Activated naive CD4-positive, alpha-beta T cell treated with anti-CD3 and anti-CD28 coated beads for 36 hours (primary cell): ENCODE data around the gene SLC35A3. TPM values are rescaled to one million over a fixed set of nuclear protein-coding genes. Genes with fewer than 3 reads are reported as not detected.

Source experiments
- CTCF ChIA-PET: fragments of 350-600 bp; sonication (Branson Sonifier 250); formaldehyde crosslinking; loops from one replicate; lab custom pipeline; 2021; ENCODE audit warnings: antibody characterized with exemption; lab: Charles Lee
- DNase-seq: peaks from one replicate; pipeline ENCODE4 v3.0.0-alpha.2; 2020
- H3K27ac Mint-ChIP-seq: one replicate; pipeline ENCODE4 v1.8.0; 2021; ENCODE audit warnings: mild to moderate bottlenecking, mixed read lengths
- H3K27me3 Mint-ChIP-seq: one replicate; pipeline ENCODE4 v1.8.0; 2021; ENCODE audit warnings: low read depth, mixed read lengths
- H3K36me3 Mint-ChIP-seq: one replicate; pipeline ENCODE4 v1.8.0; 2021; ENCODE audit warnings: low read depth, mixed read lengths
- H3K4me1 Mint-ChIP-seq: one replicate; pipeline ENCODE4 v1.8.0; 2021; ENCODE audit warnings: low read depth, mixed read lengths
- H3K4me3 Mint-ChIP-seq: one replicate; pipeline ENCODE4 v1.8.0; 2021; ENCODE audit warnings: mild to moderate bottlenecking, moderate library complexity, mixed read lengths
- H3K9me3 Mint-ChIP-seq: one replicate; pipeline ENCODE4 v1.8.0; 2021; ENCODE audit warnings: mixed read lengths
- intact Hi-C: fragments of 100-400 bp; cut with micrococcal nuclease; formaldehyde crosslinking; loops from one replicate; pipeline ENCODE4 v1.15.1; 2023
- total RNA-seq, 2 experiments: library from RNA; stranded (reverse); gene quantifications; one replicate each; pipeline ENCODE4 v1.2.3, GENCODE V29; 2021

Gene SLC35A3
- total RNA-seq, 2 experiments from 2014 or later, result 13.8 to 15.5 TPM

DNA sequence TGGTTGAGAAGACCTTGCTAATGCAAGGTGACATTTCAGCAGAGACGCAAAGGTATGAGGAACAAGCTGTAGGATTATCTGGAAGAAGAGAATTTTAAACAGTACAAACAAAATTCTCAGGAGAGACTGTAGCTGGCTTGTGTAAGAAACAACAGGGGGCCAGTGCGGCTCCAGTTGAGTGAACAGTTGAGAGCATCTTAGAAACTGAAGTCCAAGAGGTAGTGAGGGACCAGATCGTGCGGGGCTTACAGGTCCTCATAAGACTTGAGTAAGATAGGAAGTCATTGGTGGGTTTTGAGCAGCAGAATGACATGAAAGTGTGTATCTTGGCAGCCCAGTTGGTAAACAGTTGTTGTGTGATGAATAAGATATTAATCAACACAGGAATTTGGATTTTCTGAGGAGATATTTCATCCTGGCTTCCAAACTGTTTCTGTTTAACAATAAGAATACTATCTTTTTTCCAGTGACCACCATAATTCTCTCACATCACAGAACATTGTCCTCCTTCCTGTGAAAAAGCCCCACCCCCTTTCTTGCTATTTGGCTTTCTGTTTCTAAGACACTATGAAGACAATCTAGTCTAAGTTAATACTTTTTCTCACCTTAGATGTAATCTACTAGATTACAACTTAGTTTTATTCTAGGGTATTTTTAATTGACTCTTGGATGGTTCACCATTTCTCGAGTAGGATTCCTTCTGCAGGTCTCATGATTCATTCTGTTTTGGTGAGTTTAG, 100.6 kb downstream of the SLC35A3 start:
- Mint-ChIP-seq H3K4me1 (peaks cover 12% of the 10 kb centered on the region), H3K4me3 (no peak overlapping the region), H3K27ac (no peak overlapping the region), H3K36me3 (peaks cover 44% of the 10 kb centered on the region), H3K27me3 (no peaks in the 10 kb centered on the region), H3K9me3 (no peaks in the 10 kb centered on the region)
- CTCF ChIA-PET, result no interaction called here
- intact Hi-C loops, result no loop called here
- DNase-seq, result no peak

DNA sequence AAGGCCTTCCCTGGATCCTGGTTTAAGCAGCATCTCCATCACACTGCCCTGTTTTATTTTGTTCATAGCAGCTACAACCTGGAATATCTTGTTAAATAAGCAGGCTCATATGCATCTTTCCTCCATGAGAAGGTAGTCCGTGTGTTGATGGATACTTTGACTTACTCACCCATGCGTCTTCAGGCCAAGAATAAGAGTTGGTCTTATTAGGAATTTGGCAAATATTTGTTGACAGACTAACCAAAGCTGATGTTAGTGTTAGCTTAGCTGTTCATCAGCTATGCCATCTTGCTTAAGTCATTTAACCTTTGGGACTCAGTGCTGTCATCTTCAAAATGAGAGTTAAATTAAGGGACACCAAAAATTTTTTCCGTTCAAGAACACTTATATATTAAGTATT, 103.7 kb downstream of the SLC35A3 start:
- Mint-ChIP-seq H3K27me3 (no peaks in the 10 kb centered on the region), H3K36me3 (peaks cover 40% of the 10 kb centered on the region), H3K4me1 (peaks cover 15% of the 10 kb centered on the region), H3K4me3 (no peak overlapping the region), H3K27ac (no peak overlapping the region), H3K9me3 (no peaks in the 10 kb centered on the region)
- DNase-seq, result no peak
- intact Hi-C loops, result no loop called here
- CTCF ChIA-PET, result no interaction called here

- H3K4me3 Mint-ChIP-seq, result no peak overlapping the region
- CTCF ChIA-PET, result interaction anchor here (0.6 to 1.6 kb wide), 3 partner anchors 124 to 385 kb away, joined by 3 read pairs; no protein-coding TSS in a partner anchor
- intact Hi-C loops, result no loop called here
- no peaks in the 10 kb centered on the region for H3K27me3 Mint-ChIP-seq
- DNase-seq, result no peak
- H3K9me3 Mint-ChIP-seq, result no peaks in the 10 kb centered on the region
- peaks cover 42% of the 10 kb centered on the region for H3K36me3 Mint-ChIP-seq
- H3K27ac Mint-ChIP-seq, result peak overlapping the region; percentile 56
- H3K4me1 Mint-ChIP-seq, result peaks cover 15% of the 10 kb centered on the region
Observed at GRCh38 chr1:100074604-100075395, 105.0 kb downstream of the SLC35A3 start.

DNA sequence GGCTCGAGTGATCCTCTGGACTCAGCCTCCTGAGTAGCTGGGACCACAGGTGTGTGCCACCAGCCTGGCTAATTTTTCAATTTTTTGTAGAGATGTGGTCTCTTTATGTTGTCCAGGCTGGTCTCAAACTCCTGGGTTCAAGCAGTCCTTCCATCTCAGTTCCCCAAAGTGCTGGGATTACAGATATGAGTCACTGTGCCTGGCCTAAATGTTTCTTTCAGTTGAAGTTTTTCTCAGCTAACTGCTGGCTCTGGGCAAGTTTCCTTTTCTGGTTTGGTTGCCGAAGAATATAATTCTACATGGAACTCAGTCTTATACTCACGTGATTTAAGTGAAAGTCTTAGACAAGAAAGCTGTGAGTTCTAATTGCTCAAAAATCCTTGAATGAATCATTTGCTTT, 106.0 kb downstream of the SLC35A3 start:
- H3K4me1 Mint-ChIP-seq, result peaks cover 13% of the 10 kb centered on the region
- CTCF ChIA-PET, result interaction anchor here (1.6 to 1.7 kb wide), 2 partner anchors 382 to 384 kb away, joined by 3 read pairs; no protein-coding TSS in a partner anchor
- H3K27ac Mint-ChIP-seq, result peak overlapping the region; percentile 50
- no peak for DNase-seq
- H3K4me3 Mint-ChIP-seq, result no peak overlapping the region
- intact Hi-C loops, result no loop called here
- no peaks in the 10 kb centered on the region for H3K9me3 Mint-ChIP-seq
- H3K27me3 Mint-ChIP-seq, result no peaks in the 10 kb centered on the region
- H3K36me3 Mint-ChIP-seq, result peaks cover 38% of the 10 kb centered on the region

GRCh38 chr1:100076319-100076718, 106.5 kb downstream of the SLC35A3 start:
- no peak for DNase-seq
- H3K4me3 Mint-ChIP-seq, result no peak overlapping the region
- H3K36me3 Mint-ChIP-seq, result peaks cover 36% of the 10 kb centered on the region
- CTCF ChIA-PET, result interaction anchor here (1.6 to 1.7 kb wide), 2 partner anchors 382 to 383 kb away, joined by 3 read pairs; no protein-coding TSS in a partner anchor
- no peaks in the 10 kb centered on the region for H3K9me3 Mint-ChIP-seq
- intact Hi-C loops, result no loop called here
- H3K27me3 Mint-ChIP-seq, result no peaks in the 10 kb centered on the region
- no peak overlapping the region for H3K27ac Mint-ChIP-seq
- H3K4me1 Mint-ChIP-seq, result peaks cover 13% of the 10 kb centered on the region

DNA sequence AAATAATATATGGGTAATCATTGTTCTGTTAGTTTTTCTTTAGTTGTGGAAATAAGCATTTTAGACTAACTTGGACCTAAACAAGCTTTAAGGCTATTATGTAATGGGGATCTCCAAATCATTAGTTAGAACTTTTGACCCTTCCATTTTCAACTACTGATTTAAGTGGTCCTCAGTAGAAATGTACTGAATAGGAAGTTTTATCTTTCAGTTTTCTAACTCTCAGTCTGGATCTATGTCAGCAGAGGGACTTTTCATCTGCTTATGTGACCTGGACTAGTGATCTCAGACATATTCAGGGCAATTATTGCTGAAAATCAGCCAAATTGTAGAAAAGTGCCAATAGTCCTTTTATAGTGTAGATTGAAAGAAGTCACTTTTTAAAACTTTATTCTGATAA, 106.9 kb downstream of the SLC35A3 start:
- Mint-ChIP-seq H3K27me3 (no peaks in the 10 kb centered on the region), H3K4me1 (peaks cover 13% of the 10 kb centered on the region), H3K4me3 (no peak overlapping the region), H3K36me3 (peaks cover 32% of the 10 kb centered on the region), H3K27ac (no peak overlapping the region), H3K9me3 (no peaks in the 10 kb centered on the region)
- DNase-seq, result no peak
- CTCF ChIA-PET, result interaction anchor here (1.6 to 1.7 kb wide), 2 partner anchors 381 to 383 kb away, joined by 3 read pairs; no protein-coding TSS in a partner anchor
- intact Hi-C loops, result no loop called here

GRCh38 chr1:100077531-100077930, 107.7 kb downstream of the SLC35A3 start:
- H3K4me3 Mint-ChIP-seq, result no peak overlapping the region
- DNase-seq, result no peak
- intact Hi-C loops, result no loop called here
- H3K36me3 Mint-ChIP-seq, result peaks cover 33% of the 10 kb centered on the region
- no peaks in the 10 kb centered on the region for H3K9me3 Mint-ChIP-seq
- H3K27me3 Mint-ChIP-seq, result no peaks in the 10 kb centered on the region
- CTCF ChIA-PET, result interaction anchor here (0.6 kb wide), 1 partner anchor 21 kb away, joined by 4 read pairs; no protein-coding TSS in a partner anchor
- H3K27ac Mint-ChIP-seq, result no peak overlapping the region
- peaks cover 13% of the 10 kb centered on the region for H3K4me1 Mint-ChIP-seq

DNA sequence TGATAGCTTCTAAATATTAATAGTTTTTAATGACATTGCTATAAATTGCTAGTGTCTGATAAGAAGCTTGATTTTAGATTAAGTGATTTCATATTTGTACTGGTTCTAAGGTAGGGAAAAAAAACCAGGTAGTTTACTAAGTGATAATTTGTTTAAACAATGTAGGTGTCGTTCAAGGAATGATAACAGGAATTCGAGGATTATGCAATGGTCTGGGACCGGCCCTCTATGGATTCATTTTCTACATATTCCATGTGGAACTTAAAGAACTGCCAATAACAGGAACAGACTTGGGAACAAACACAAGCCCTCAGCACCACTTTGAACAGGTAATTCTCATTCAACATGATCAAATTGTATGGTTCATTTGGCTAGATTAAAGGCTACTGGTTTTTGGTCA, 110.5 kb downstream of the SLC35A3 start:
- no peak for DNase-seq
- Mint-ChIP-seq H3K36me3 (peaks cover 24% of the 10 kb centered on the region), H3K27ac (peak overlapping the region; percentile 13), H3K9me3 (no peaks in the 10 kb centered on the region), H3K4me3 (no peak overlapping the region), H3K4me1 (peaks cover 11% of the 10 kb centered on the region), H3K27me3 (no peaks in the 10 kb centered on the region)
- CTCF ChIA-PET, result interaction anchor here (1.0 kb wide), 1 partner anchor 8 kb away, joined by 3 read pairs; no protein-coding TSS in a partner anchor
- intact Hi-C loops, result no loop called here

Other genes starting within 250 kb of the SLC35A3 start
- gene FRRS1, start 203.4 kb upstream of the SLC35A3 start, total RNA-seq, result under 1 TPM; 0.32 to 0.52 TPM
- 10 to 100 TPM; 15.6 to 16.8 TPM for gene AGL, start 119.6 kb upstream of the SLC35A3 start, total RNA-seq
- gene SASS6, start 162.9 kb downstream of the SLC35A3 start, total RNA-seq, result 1 to 10 TPM; 8.2 TPM
- 10 to 100 TPM; 12.9 to 16.6 TPM for gene TRMT13, start 163.2 kb downstream of the SLC35A3 start, total RNA-seq
- under 1 TPM; 0.22 to 0.36 TPM for gene LRRC39, start 208.3 kb downstream of the SLC35A3 start, total RNA-seq